Skeletal muscle satellite cell (primary cell): Measurements from ENCODE around the gene OBSL1.
A peak's percentile ranks its signal among the peaks of the same experiment; 100 is the strongest.

Experiments
- H3K27me3 ChIP-seq: 2 replicates; pipeline ENCODE4 v1.7.0; 2013; ENCODE audit warnings: low read length; ENCODE audit not compliant: control insufficient read depth, insufficient read depth
- H3K36me3 ChIP-seq: 2 replicates; pipeline ENCODE4 v1.7.0; 2013; ENCODE audit warnings: mild to moderate bottlenecking, control low read depth, low read length; ENCODE audit not compliant: insufficient read depth
- H3K4me1 ChIP-seq: 2 replicates; pipeline ENCODE4 v1.7.0; 2013; ENCODE audit warnings: low read length; ENCODE audit not compliant: control insufficient read depth, insufficient read depth
- H3K4me2 ChIP-seq: 2 replicates; pipeline ENCODE4 v1.7.0; 2013; ENCODE audit warnings: mild to moderate bottlenecking, low read length
- H3K4me3 ChIP-seq: 2 replicates; pipeline ENCODE4 v1.7.0; 2013; ENCODE audit warnings: low read length
- H3K9ac ChIP-seq: 2 replicates; pipeline ENCODE4 v1.7.0; 2013; ENCODE audit warnings: mild to moderate bottlenecking, low read depth, low read length, moderate library complexity
- H3K9me3 ChIP-seq: replicated peaks from 2 replicates; pipeline ENCODE4 v1.7.0; 2013; ENCODE audit warnings: mild to moderate bottlenecking, control low read depth, low read length

The OBSL1 gene

DNA sequence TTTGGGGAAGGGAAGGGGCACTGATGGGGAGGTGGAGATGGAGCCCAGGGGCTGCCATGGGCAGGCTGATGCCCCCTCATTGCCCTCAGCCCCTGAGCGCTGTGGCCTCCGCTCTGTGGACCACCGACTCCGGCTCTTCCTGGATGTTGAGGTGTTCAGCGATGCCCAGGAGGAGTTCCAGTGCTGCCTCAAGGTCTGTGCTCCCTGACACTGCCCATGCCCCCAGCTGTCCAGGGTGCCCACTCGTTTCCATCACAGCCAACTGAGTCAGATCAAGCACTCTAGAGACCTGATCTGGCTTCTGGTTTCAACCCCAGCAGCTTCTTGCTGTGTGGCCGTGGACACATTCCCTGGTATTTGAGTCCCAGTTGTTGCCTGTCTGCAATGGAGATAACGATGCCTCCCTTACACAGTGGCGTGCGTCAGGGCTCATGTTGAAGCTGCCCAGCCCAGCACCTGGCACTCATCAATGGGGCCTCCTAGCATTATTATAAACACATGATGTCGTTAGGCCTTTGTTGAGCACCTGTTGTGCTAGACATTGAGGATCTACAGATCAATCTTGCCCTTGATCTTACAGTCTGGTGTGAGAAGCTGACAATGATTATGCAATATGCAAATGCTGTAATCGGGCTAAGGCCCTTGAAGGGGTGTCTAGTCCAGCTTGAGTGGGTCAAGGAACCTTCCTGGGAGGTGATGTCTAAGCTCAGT lies 40.7 kb upstream of the OBSL1 start:
- Histone ChIP-seq H3K4me3 (no peak overlapping the region), H3K4me1 (no peaks in the 10 kb centered on the region), H3K4me2 (no peak overlapping the region), H3K9me3 (no peaks in the 10 kb centered on the region), H3K36me3 (peaks cover 34% of the 10 kb centered on the region), H3K27me3 (no peaks in the 10 kb centered on the region), H3K9ac (no peak overlapping the region)

DNA sequence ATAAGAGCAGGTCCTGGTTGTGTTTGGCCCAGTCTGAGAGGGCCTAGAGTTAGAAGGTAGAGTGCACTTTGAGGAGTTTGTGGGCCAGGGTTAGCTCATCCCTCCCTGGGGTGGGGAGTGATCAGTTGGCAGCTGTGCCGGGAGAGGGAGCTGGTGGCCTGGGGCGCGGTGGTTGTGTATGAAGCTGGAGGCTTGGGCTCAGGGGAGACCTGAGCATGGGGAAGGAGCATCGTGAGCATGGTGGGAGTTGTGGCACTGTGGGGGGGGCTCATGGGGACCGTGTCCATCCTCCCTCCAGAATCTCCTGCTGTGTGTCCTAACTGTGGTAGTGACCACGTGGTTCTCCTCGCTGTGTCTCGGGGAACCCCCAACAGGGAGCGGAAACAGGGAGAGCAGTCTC lies 40.0 kb upstream of the OBSL1 start:
- no peaks in the 10 kb centered on the region for H3K27me3 ChIP-seq
- H3K4me2 ChIP-seq: no peak overlapping the region
- no peak overlapping the region for H3K4me3 ChIP-seq
- no peak overlapping the region for H3K9ac ChIP-seq
- no peaks in the 10 kb centered on the region for H3K9me3 ChIP-seq
- no peaks in the 10 kb centered on the region for H3K4me1 ChIP-seq
- peaks cover 40% of the 10 kb centered on the region for H3K36me3 ChIP-seq

DNA sequence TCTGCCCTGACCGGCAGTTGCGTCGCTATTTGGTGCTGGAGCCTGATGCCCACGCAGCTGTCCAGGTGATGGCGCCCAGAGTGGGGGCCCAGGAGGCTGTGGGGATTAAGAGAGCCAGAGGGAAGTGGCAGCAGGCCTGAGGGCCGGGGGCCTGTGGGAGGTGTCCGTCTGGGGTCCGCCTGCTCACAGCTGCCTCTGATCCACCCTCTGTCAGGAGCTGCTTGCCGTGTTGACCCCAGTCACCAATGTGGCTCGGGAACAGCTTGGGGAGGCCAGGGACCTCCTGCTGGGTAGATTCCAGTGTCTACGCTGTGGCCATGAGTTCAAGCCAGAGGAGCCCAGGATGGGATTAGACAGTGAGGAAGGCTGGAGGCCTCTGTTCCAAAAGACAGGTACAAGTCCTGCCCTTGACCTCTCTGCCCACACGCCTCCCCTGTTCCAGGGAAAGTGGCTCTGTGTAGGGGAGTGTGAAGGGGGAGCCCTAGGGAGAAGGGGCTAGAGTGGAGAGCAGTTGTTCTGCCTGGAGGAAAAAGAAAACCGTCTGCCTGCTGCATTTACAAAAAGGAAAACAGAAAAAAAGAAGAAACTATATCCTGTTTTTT lies 37.9 kb upstream of the OBSL1 start:
- no peak overlapping the region for H3K4me3 ChIP-seq
- no peak overlapping the region for H3K4me2 ChIP-seq
- H3K36me3 ChIP-seq: peaks cover 41% of the 10 kb centered on the region
- H3K9me3 ChIP-seq: no peaks in the 10 kb centered on the region
- H3K27me3 ChIP-seq: no peaks in the 10 kb centered on the region
- no peaks in the 10 kb centered on the region for H3K4me1 ChIP-seq
- no peak overlapping the region for H3K9ac ChIP-seq

DNA sequence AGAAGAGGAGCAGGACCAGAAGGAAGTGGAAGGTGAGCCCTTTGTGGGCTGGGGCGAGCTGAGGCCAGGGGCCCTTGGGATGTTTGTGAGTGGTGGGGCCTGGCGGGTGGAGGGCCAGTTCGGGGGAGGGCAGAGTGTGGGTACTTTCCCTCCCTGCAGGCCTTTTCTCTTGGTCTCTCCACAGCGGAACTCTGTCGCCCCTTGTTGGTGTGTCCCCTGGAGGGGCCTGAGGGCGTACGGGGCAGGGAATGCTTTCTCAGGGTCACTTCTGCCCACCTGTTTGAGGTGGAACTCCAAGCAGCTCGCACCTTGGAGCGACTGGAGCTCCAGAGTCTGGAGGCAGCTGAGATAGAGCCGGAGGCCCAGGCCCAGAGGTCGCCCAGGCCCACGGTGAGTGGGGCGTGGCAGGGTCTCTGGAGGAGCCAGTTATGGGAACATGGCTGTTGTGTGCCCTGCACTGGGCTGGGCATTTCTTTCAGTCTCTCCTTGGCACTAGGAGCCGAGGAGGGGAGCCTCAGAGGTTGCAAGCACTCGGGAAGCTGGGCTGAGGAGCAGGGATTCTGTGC lies 37.1 kb upstream of the OBSL1 start:
- H3K9ac ChIP-seq: no peak overlapping the region
- no peaks in the 10 kb centered on the region for H3K27me3 ChIP-seq
- H3K4me1 ChIP-seq: no peaks in the 10 kb centered on the region
- H3K36me3 ChIP-seq: peaks cover 42% of the 10 kb centered on the region
- no peak overlapping the region for H3K4me3 ChIP-seq
- no peak overlapping the region for H3K4me2 ChIP-seq
- no peaks in the 10 kb centered on the region for H3K9me3 ChIP-seq

DNA sequence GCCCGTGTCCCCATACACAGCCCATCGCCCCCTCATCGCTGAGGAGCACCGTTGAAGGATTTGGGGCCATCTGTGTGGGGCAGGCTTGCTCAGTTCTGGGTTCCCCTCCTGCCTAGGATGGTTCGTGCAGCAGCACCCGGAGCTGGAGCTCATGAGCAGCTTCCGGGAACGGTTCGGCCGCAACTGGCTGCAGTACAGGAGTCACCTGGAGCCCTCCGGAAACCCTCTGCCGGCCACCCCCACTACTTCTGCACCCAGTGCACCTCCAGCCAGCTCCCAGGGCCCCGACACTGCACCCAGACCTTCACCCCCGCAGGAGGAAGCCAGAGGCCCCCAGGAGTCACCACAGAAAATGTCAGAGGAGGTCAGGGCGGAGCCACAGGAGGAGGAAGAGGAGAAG lies 36.6 kb upstream of the OBSL1 start:
- H3K36me3 ChIP-seq: peaks cover 42% of the 10 kb centered on the region

DNA sequence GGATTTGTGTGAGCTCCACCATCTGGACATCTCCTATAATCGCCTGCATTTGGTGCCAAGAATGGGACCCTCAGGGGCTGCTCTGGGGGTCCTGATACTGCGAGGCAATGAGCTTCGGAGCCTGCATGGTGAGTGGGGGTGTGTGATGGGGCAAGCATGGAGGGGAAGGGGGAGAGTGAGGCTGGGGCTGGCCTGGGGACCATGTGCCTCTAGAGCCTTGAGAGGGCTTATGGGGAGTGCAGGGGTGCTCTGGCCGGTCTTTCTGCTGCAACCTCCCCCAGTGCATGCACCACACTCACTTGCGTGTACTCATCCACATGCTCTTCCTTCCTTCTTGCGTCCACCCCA lies 34.2 kb upstream of the OBSL1 start:
- Histone ChIP-seq H3K9me3 (no peaks in the 10 kb centered on the region), H3K9ac (no peak overlapping the region), H3K36me3 (peaks cover 50% of the 10 kb centered on the region), H3K4me1 (no peaks in the 10 kb centered on the region), H3K4me2 (no peak overlapping the region), H3K27me3 (no peaks in the 10 kb centered on the region), H3K4me3 (no peak overlapping the region)

More for the DNA sequence above, 36.6 kb upstream of the OBSL1 start:
- no peak overlapping the region for H3K4me3 ChIP-seq
- no peak overlapping the region for H3K9ac ChIP-seq
- no peaks in the 10 kb centered on the region for H3K27me3 ChIP-seq
- H3K9me3 ChIP-seq: no peaks in the 10 kb centered on the region
- H3K4me1 ChIP-seq: no peaks in the 10 kb centered on the region
- no peak overlapping the region for H3K4me2 ChIP-seq

DNA sequence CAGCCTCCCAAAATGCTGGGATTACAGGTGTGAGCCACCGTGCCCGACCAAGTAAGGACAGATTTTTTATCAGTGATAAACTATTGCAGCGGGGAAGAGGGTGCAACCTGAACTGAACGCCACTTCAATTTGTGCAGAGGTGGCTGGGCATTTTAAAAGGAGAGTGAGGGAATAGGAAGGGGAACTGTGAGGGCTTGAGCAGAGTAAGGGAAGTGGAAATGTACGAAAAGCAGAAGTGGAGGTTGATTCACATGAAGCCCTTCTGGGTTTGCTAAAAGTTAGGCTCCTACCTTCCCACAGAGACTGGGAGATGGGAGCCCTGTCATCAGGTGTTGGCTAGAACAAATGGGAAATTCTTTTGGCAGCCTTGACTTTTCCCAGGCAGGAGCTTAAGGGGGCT lies 32.4 kb upstream of the OBSL1 start:
- no peaks in the 10 kb centered on the region for H3K27me3 ChIP-seq
- no peak overlapping the region for H3K9ac ChIP-seq
- H3K4me2 ChIP-seq: no peak overlapping the region
- peaks cover 43% of the 10 kb centered on the region for H3K36me3 ChIP-seq
- H3K4me1 ChIP-seq: peaks cover 1% of the 10 kb centered on the region
- H3K9me3 ChIP-seq: no peaks in the 10 kb centered on the region
- no peak overlapping the region for H3K4me3 ChIP-seq

DNA sequence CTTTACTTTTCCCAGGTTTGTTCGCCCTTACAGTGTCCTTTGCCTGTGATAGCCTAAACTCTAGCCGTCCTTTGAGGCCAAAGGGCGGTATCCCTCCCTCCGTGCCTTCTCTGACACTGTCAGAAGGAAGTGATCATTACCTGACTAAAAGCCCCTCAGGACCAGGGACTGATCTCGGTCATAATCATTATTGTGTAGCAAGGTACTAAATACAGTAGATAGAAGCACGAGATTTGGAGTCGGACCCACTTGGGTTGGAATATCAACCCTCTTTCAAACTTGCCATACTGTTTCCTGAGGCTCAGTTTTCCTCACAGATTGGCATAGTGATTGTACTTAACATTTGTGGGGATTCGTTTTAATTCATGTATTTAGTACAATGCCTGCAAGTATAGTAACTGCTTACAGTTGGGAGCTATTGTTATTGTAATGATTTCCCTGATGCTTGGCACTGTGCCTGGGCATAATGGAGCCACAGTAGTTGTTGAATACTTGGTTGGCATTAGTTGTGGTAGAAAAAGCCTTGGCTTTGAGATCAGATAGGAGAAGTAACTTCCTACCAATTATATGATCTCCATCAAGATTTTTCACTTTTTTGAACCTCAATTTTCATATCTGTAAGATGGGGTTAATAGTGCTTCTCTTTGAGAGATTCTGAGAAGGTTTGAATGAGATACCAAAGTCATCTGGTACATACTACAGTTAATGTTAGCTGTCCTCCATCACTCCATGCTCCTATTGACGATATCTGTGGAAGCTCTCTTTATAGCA lies 27.2 kb upstream of the OBSL1 start:
- Histone ChIP-seq H3K36me3 (peaks cover 17% of the 10 kb centered on the region), H3K27me3 (no peaks in the 10 kb centered on the region), H3K4me2 (peak overlapping the region; percentile 87), H3K9ac (peak overlapping the region; percentile 95), H3K4me3 (peak overlapping the region; percentile 83), H3K4me1 (peaks cover 18% of the 10 kb centered on the region), H3K9me3 (no peaks in the 10 kb centered on the region)

DNA sequence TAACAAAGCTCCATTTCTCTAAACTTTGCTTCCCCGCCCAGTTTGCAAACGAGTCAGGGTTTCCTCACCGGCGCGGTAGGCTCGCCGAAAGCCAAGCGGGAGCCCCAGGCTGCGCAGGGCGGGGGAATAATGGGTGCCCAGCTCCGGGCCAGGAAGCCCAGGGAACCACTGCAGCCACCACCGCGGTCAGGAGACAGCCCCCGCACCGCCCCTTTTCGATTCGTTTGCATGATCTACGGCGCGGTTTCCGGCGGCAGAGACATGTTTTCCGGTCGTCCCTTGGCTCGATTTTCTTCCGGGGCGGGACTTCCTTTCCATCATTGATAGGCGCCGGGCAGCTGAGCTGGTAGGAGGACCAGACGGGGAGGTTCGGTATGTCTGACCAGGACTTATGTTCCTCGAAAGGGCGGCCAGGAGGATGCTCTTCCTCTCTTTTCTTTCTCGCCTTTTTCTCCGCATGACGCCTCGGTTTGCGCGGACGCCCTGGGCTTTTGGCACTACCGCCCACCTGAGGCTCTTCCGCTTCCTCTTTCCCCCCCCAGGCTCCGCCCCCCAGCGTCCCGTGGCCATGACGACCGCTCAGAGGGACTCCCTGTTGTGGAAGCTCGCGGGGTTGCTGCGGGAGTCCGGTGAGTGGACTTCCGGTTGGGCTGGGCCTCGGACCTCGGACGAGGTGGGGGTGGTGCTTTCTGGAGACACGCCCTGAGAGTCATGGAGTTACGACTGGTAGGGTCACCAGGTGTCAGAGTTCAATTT lies 26.4 kb upstream of the OBSL1 start, which contains the start of gene STK11IP:
TSS of gene STK11IP (plus strand) at position 306 of the 756 bp plus-strand sequence. CDS start at position 569, 263 bp downstream.
- Histone ChIP-seq H3K36me3 (peaks cover 16% of the 10 kb centered on the region), H3K27me3 (no peaks in the 10 kb centered on the region), H3K4me2 (peak within 1 kb of the TSS; percentile 87), H3K9me3 (no peaks in the 10 kb centered on the region), H3K9ac (peak within 1 kb of the TSS; percentile 95), H3K4me1 (peaks cover 18% of the 10 kb centered on the region), H3K4me3 (peak within 1 kb of the TSS; percentile 83)

DNA sequence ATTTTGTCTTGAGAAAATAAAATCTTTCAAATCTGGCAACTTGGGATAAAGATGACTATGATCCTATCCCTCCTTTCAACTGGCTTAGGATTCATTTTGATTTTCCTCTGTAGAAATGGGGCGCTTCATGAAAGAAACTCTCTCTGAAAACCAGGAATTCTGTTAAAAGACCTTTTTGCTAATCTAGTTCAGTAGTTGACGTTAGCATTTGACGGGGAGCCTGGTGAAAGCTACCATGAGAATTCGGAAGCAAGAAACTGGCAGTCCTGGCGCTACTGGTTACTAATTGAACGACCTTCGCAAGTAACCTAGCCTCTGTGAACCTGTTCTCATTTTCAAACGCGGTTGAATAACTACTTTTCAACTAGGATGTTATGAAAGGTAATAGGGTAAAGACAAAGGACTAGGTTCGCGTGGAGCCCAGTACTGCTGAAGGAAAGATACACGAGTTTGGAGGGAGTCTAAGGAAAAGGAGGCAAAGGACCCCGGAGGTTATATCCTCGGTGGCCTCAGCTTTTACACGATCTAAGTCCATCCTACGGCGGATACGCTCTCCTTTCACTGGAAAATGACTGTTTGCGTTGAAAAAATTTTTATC lies 25.7 kb upstream of the OBSL1 start:
- H3K4me1 ChIP-seq: peaks cover 18% of the 10 kb centered on the region
- H3K9ac ChIP-seq: peak overlapping the region; percentile 95
- H3K9me3 ChIP-seq: no peaks in the 10 kb centered on the region
- H3K36me3 ChIP-seq: peaks cover 10% of the 10 kb centered on the region
- peak overlapping the region; percentile 83 for H3K4me3 ChIP-seq
- H3K27me3 ChIP-seq: no peaks in the 10 kb centered on the region
- H3K4me2 ChIP-seq: peak overlapping the region; percentile 87
